ENCODE measurements around the gene DIAPH1. TPM values are rescaled to one million over a fixed set of nuclear protein-coding genes. Genes with fewer than 3 reads are reported as not detected.

DIAPH1 gene
- 35.9 and 44.5 TPM in 2 replicates for total RNA-seq

DNA sequence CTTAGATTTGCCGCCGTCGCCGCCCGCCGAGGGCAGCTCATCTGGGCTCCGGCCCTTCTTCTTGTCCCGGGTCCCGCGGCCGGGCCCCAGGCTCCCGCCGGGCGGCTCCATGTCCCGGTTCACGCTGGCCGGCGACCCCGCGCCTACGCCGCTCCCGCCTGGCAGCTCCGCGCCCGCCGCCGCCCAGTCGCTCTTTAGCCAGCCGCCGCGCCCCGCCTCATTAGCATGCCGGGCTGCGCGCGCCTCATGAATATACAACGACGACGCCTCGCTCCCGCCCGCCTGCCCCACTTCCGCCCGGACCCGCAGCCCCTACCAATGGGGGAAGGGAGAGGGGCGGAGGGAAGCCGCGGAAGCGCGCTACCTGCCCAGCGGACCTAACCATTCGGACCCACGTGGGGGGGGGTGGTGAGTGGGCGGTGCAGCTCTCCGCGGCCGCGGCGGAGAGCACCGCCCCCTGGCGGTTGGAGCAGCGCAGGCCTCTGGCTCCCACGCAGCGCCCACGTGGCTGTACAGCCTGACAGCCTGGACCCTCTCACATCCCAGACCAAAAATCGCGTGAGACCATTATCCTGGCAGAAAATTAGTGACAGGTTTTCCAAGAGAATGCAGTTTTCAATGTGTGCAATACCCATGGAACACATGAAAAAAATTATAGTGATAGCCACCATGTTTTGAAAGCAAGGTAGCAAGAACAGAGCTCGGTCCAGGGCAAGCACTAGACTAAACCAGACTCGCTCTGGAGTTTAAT is at the start of gene DIAPH1:
Gene DIAPH1 (minus strand): TSS at position 197 of the 751 bp plus-strand sequence. CDS start 86 bp downstream, at position 111.

DNA sequence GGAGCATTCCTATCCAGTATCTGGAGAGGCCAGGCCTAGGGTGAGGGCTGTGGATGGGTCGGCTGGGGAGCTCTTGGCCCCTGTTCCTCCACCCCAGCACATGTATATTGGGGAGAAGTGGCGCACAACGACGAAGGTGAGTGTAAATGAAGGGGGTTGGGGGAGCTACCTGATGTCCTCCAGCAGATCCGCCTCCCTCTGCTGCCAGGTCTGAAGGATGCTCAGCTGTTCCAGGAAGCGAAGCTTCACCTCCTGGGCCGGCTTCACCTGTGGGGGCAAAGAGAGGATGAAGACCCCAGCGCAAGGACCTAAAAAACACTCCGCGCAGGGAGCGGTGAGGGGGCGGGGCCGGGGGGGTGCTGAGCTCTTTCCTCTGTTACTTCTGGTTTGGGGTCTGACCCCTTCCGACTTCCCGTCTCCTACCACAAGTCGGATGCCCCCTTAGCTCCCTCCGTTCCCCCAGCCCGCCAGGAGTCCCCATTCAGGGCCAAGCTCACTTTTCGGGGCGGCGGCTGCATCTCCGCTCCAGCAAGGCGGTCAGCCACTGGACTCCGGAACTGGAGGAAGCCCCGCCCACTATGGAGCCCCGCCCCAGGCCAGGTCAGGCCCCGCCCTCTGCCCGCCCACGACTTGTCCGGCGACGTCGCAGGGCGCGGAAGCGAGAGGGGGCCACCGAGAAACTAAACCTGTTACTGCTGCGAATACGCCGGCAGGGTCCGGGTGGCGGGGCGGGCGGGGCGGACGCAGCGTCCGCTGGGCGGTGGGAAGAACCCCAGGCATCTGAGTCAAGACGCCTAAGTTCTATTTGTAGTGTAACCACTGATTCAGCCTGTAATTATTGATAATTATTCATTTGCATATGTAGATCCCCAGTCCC is 32.3 kb upstream of the DIAPH1 start, which contains the start of gene FCHSD1:
Gene FCHSD1 (minus strand): TSS at position 568 of the 877 bp plus-strand sequence. CDS start 50 bp downstream, at position 518.

DNA sequence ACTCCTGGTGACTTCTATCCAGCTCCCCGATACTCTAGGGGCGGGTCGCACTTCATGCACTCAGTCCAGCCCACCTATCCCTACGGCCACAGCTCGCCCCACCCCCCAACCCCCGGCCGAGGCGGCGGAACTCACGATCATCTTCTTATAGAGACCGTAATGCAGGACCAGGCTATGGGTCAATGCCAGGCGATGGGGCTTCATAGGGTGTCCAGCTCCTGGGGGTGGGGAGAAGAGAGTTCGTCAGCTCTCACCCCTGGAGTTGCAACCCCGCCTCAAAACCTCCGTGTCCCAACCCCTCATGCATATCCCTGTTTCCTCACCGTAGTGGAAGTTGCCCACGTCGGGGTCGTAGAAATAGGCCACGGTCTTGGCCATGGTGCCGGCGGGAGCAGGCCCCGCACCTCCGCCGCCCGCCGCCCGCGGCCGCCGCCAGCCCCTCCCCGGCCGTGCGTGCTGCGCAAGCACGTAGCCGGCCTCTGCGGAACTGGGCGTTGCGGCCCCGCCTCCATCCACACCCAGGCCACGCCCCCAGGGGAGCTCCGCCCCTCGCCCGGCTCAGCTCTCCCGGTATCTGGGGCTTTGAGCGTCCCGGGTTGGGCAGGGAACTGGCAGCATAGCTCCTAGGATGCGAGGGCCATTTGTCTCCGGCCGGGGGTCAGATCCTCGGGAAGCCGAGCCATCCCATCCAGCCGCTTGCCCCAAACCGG is 17.8 kb upstream of the DIAPH1 start, which contains the start of the genes HDAC3 and RELL2:
Gene HDAC3 (minus strand): TSS at position 437 of the 710 bp plus-strand sequence. CDS start 59 bp downstream, at position 378.
Gene RELL2 (plus strand): TSS at position 585 of the 710 bp plus-strand sequence. CDS start 1,229 bp downstream, outside the sequence.

DNA sequence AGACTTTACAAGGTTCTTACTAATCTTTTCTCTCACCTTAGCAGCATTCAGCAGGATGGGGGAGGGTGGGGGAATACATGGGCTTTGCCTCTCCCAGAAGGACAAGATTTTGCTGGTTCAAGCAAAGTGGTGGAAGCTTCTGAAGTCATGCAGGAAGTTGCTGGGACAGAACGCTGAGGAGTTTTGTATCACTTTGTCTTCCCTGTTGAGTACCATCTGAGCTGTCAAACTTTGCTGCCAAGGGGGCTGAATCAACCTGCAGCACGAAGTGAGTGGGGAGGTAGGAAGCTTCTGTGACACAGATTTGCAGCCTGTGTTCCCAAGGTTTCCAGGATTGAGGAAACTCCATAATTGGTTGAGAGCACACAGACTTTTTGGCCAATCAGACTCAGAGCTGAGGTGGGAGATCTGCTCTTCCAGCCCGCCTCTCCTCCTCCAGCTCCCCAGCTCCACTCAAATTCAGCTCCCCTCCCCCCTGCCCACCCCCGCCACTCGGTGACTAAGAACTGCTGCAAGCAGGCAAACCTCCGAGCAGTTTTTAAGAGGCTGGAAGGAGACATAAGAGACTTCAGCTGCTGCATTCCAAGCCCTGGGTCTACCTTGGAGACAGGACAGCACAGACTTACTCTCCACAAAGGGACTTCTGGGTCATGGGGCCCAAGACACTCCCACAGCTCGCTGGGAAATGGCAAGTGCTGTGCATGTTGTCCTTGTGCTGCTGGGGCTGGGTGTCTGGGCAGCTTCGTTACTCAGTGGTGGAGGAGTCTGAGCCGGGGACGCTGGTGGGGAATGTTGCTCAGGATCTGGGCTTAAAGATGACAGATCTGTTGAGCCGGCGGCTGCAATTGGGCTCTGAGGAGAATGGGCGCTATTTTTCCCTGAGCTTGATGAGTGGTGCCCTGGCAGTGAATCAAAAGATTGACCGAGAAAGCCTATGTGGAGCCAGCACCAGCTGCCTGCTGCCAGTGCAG is 129.9 kb downstream of the DIAPH1 start, which contains the start of gene PCDHGC5:
Gene PCDHGC5 (plus strand): TSS at position 491 of the 971 bp plus-strand sequence. CDS start 160 bp downstream, at position 651.

DNA sequence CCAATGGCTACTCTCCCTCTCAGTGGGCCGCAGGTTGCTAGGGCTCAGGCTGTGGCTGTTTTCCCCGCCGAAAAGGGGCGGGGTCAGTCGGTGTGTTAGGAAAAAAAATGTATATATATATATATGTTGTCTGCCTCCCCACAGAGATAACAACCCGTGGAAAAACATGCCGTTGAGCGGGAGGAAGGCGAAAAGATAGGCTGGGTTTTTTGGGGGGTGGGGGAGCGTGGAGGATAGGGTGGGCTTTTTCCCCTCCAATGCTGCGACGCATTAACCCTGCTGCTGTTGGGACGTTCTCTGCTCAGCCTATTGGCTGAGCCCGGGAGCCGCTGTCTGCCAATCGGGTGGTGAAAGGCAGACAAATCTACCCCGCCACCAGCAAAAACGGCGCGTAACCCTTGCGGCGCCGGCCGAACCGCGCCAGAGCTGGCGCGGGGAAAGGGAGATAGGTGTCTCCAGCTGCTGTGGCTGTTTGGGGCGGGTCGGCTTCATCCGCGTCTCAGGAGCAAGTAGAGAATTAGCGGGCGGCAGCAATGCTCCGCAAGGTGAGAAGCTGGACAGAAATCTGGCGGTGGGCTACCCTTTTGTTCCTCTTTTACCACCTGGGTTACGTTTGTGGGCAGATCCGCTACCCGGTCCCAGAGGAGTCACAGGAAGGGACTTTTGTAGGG is 134.0 kb downstream of the DIAPH1 start, which contains the start of gene PCDHGC4:
Gene PCDHGC4 (plus strand): TSS at position 390 of the 671 bp plus-strand sequence. CDS start 144 bp downstream, at position 534.

DNA sequence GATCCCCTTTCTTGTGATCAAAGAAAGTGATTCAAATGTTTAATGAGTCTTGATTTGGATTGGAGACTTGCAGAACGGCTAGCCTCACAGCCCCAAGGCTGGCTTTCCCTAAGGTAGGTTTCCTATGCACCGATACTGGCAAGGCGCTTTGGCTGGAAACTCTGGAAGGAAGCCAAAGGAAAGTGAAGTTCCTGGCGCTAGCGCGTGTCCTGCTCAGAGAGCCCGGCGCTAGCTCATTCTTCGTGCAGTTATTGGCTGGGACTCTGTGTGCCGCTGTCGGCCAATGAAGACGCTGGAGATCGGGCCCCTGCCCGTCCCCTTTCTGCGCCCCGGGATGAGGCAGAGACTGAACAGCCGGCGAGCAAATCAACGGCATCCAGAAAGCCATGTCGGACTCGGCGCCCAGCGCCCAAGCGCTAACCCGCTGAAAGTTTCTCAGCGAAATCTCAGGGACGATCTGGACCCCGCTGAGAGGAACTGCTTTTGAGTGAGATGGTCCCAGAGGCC is 143.1 kb downstream of the DIAPH1 start, which contains the start of gene PCDHGC3:
Gene PCDHGC3 (plus strand): TSS at position 342 of the 507 bp plus-strand sequence. CDS start 151 bp downstream, at position 493.

Other genes with a start within 250 kb of the DIAPH1 start
- 5.7 and 8.4 TPM in 2 replicates for gene PCDHGB3, start 248.8 kb downstream of the DIAPH1 start, total RNA-seq
- gene PCDHGA6, start 245.1 kb downstream of the DIAPH1 start, total RNA-seq: 3.3 and 5.3 TPM in 2 replicates
- gene PCDHGA7, start 236.3 kb downstream of the DIAPH1 start, total RNA-seq: 3.4 and 4.8 TPM in 2 replicates
- 20.1 and 26.5 TPM in 2 replicates for gene PCDHGB4, start 231.3 kb downstream of the DIAPH1 start, total RNA-seq
- gene PCDHGA8, start 226.4 kb downstream of the DIAPH1 start, total RNA-seq: 2.2 and 3.9 TPM in 2 replicates
- gene PCDHGB5, start 221.1 kb downstream of the DIAPH1 start, total RNA-seq: 21.0 and 29.1 TPM in 2 replicates
- 2.9 and 5.7 TPM in 2 replicates for gene PCDHGA9, start 216.2 kb downstream of the DIAPH1 start, total RNA-seq
- 3.3 and 4.7 TPM in 2 replicates for gene PCDHGB6, start 211.0 kb downstream of the DIAPH1 start, total RNA-seq
- gene PCDHGA10, start 206.0 kb downstream of the DIAPH1 start, total RNA-seq: 5.3 and 7.5 TPM in 2 replicates
- 9.1 and 17.3 TPM in 2 replicates for gene PCDHGB7, start 201.3 kb downstream of the DIAPH1 start, total RNA-seq
- gene PCDHGA11, start 197.9 kb downstream of the DIAPH1 start, total RNA-seq: 11.0 and 18.2 TPM in 2 replicates
- gene PCDHGA12, start 188.5 kb downstream of the DIAPH1 start, total RNA-seq: 17.6 and 22.3 TPM in 2 replicates
- gene PCDHGC3, start 143.0 kb downstream of the DIAPH1 start, total RNA-seq: 72.0 and 83.4 TPM in 2 replicates
- 2.0 and 3.2 TPM in 2 replicates for gene PCDHGC4, start 134.0 kb downstream of the DIAPH1 start, total RNA-seq
- gene PCDHGC5, start 129.9 kb downstream of the DIAPH1 start, total RNA-seq: 3.4 and 4.7 TPM in 2 replicates
- gene HDAC3, start 17.8 kb upstream of the DIAPH1 start, total RNA-seq: 52.8 and 60.9 TPM in 2 replicates
- gene RELL2, start 18.0 kb upstream of the DIAPH1 start, total RNA-seq: 1.5 TPM in 2 replicates
- 21.0 and 25.1 TPM in 2 replicates for gene FCHSD1, start 32.4 kb upstream of the DIAPH1 start, total RNA-seq
- gene ARAP3, start 63.2 kb upstream of the DIAPH1 start, total RNA-seq: 3.0 and 3.9 TPM in 2 replicates